Ovary (tissue), 9 donors: ENCODE results near the gene SLC25A39. TPM values are rescaled to one million over a fixed set of nuclear protein-coding genes. Genes with fewer than 3 reads are reported as not detected.
A peak's percentile ranks its signal among the peaks of the same experiment; 100 is the strongest.
"Not testable (repeated sequence)": the region's sequence is repeated elsewhere in the genome, so short reads cannot be mapped to it uniquely, and the experiment has no call there.

Source experiments
- DNase-seq, 5 donors: peaks; one replicate each; pipeline ENCODE4 v3.0.0-alpha.2; 2019 to 2020
- H3K27ac ChIP-seq, 2 donors: fragments of 200-600 bp; one replicate each; pipeline versions ENCODE4 v1.5.1 to v1.8.0; 2019 to 2022
- H3K27me3 ChIP-seq: fragments of 200-600 bp; one replicate; pipeline ENCODE4 v1.8.0; 2022
- H3K36me3 ChIP-seq: fragments of 200-600 bp; sonication (generic); one replicate; pipeline ENCODE4 v1.5.1; 2019
- H3K4me1 ChIP-seq: one replicate; pipeline ENCODE4 v1.8.1; 2013; ENCODE audit warnings: mild to moderate bottlenecking, moderate library complexity; ENCODE audit not compliant: insufficient read depth
- H3K4me3 ChIP-seq: fragments of 200-600 bp; sonication (generic); one replicate; pipeline ENCODE4 v1.5.1; 2017
- H3K9me3 ChIP-seq, 2 donors: fragments of 200-600 bp in 1 of 2; sonication (generic) in 1 of 2; one replicate each; pipeline versions ENCODE4 v1.5.1 to v1.8.1; 2013 to 2019; ENCODE audit warnings: mild to moderate bottlenecking in 1 of 2, moderate library complexity in 1 of 2
- EP300 ChIP-seq: sonication (generic); formaldehyde crosslinking; IDR thresholded peaks from one replicate; pipeline ENCODE4 v1.6.1; 2017; ENCODE audit warnings: antibody characterized with exemption
- POLR2A ChIP-seq: fragments of 450-650 bp; IDR thresholded peaks from one replicate; pipeline ENCODE4 v1.6.1; 2017; ENCODE audit warnings: antibody characterized with exemption, mild to moderate bottlenecking, moderate library complexity
- WGBS, 3 donors: extraction: QIAGEN DNeasy Blood & Tissue Kit in 1 of 3; methylation state at CpG; one replicate each; pipeline versions ENCODE4 v1.1.5 to v1.1.7; 2013 to 2017; 5-methylcytosine and 5-hydroxymethylcytosine counted together
- intact Hi-C, 4 donors: fragments of 100-400 bp; cut with DNase I; formaldehyde crosslinking; loops; one replicate each; pipeline versions ENCODE4 v1.11.0 to v1.15.1; 2022 to 2023
- polyA plus RNA-seq, 2 donors: library from polyadenylated mRNA; stranded (reverse); fragments of 200-250 nt in 1 of 2; fragments of 350-450 nt in 1 of 2; fragmentation: Illumina TruSeq in 1 of 2; extraction: RNeasy Lipid Tissue Mini Kit (QIAGEN cat#74804) in 1 of 2; gene quantifications; one replicate each; pipeline ENCODE4 v1.2.3, GENCODE V29; 2013 to 2014
- total RNA-seq, 7 donors: library from RNA; depleted of rRNA in 2 of 7; stranded (reverse); fragments of >200 nt in 2 of 7; fragmentation: NEBNext Ultra II Directional in 3 of 7; extraction: Animal tissue kit (Norgen Biotek cat#: 25700) in 3 of 7; gene quantifications; one replicate each; pipeline versions ENCODE4 v1.1.0 to v1.2.4, GENCODE V29; 2016 to 2023
- TF ChIP-seq, protein P1 (sequence below), 3 donors: fragments of 450-650 bp in 2 of 3; fragments of 200-600 bp in 1 of 3; IDR thresholded peaks; one replicate each; pipeline versions ENCODE4 v1.5.1 to v1.8.0; 2016 to 2022; ENCODE audit warnings: antibody characterized with exemption in 3 of 3, mild to moderate bottlenecking in 1 of 3
- donor health status: DM: no; HTN: no; CAD: no; lungs with moderate emphysema.
- donor health status: DM: no; HTN: no; CAD: no.
- donor health status: Bipolar disorder and iron deficiency.
- donor health status: DM: yes; HTN: yes; CAD: no.
- donor health status: DM: no; HTN: no; CAD: no.
- donor health status: DM: yes; HTN: yes; CAD: no.

SLC25A39 gene
- total and polyA plus RNA-seq, 9 donors: 15.9 to 111 (median 63.8) TPM

DNA sequence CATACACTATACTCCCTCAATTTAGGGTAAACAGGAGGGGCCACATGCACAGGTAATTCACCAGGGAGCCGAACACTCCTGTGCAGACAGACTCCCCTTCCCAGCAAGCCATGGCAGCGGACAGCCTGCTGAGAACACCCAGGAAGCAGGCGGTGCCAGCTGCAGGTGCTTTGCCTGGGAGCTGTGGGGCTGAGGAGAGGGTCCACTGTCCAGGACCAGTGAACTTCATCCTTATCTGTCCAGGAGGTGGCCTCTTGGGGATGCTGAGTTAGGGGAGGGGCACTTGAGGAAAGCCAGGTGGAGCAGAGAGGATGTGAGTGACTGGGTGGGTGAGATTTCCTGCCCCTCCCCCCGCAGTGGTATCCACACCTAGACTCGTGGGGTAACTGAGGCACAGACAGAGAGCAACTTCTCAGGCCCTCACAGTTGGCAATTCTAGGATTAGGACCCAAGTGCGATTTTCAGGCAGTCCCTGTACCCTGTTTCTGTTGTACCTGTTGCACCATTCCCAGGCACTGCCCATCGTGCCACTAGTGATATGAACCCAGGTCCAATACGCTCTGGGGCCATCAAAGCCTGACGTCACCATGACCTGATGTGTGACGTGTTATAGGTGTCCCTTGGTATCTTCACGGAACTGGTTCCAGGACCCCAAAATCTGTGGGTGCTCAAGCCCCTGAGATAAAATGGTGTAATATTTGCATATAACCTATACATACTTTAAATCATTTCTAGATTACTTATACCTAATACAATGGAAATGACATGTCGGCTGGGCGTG, 21.6 kb upstream of the SLC25A39 start:
- Histone ChIP-seq H3K9me3 (no peaks in the 10 kb centered on the region), H3K4me1 (peaks cover 5% of the 10 kb centered on the region), H3K4me3 (no peak overlapping the region), H3K27me3 (no peaks in the 10 kb centered on the region), H3K27ac (no peak overlapping the region), H3K36me3 (no peaks in the 10 kb centered on the region)
- 68 to 76% (median 71%) methylated on average over 12 to 13 of the region's 13 CpGs for WGBS, 3 donors
- no peak for DNase-seq
- intact Hi-C loops: no loop called here
- TF ChIP-seq, protein P1, sequence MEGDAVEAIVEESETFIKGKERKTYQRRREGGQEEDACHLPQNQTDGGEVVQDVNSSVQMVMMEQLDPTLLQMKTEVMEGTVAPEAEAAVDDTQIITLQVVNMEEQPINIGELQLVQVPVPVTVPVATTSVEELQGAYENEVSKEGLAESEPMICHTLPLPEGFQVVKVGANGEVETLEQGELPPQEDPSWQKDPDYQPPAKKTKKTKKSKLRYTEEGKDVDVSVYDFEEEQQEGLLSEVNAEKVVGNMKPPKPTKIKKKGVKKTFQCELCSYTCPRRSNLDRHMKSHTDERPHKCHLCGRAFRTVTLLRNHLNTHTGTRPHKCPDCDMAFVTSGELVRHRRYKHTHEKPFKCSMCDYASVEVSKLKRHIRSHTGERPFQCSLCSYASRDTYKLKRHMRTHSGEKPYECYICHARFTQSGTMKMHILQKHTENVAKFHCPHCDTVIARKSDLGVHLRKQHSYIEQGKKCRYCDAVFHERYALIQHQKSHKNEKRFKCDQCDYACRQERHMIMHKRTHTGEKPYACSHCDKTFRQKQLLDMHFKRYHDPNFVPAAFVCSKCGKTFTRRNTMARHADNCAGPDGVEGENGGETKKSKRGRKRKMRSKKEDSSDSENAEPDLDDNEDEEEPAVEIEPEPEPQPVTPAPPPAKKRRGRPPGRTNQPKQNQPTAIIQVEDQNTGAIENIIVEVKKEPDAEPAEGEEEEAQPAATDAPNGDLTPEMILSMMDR (IDR thresholded peaks at IDR 0.05): no peak
- TF ChIP-seq EP300 (no peak), POLR2A (no peak)

DNA sequence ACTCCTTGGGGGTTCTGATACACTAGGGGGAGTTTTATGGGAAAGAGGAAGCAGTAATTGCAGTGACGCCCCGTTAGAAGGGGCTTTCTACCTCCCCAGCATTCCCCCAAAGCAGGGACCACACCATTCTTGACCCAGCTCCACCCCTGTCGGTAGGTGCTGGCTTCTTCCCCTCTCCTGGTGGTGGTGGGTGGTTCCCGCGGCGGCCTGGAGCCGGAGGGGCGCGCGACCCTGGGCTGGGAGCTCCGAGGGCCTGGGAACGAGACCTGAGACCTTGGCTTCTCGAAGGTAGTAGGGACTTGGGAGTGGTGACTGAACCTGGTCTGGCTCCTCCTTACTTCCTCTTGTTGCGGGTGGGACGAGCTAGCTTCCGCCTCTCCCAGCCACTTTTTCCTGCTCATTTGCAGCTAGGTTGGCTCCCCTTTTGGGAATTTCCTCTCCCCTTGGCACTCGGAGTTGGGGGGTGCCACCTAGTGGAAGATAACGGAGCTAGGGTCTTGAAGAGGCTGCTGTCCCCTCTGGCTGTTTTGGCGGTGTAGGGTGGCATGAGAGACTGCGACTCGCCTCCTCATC, 20.9 kb upstream of the SLC25A39 start:
- H3K27me3 ChIP-seq: no peaks in the 10 kb centered on the region
- H3K36me3 ChIP-seq: no peaks in the 10 kb centered on the region
- TF ChIP-seq, protein P1 (IDR thresholded peaks at IDR 0.05): peak in 2 of 3 donors; percentile 15 to 36
- no peak for TF ChIP-seq EP300
- peak in 4 of 5 donors; percentile 51 to 62 (median 58) for DNase-seq
- WGBS, 3 donors: 2 to 3% (median 2%) methylated on average over 21 of the region's 21 CpGs
- H3K9me3 ChIP-seq: no peaks in the 10 kb centered on the region
- H3K4me3 ChIP-seq: peak overlapping the region; percentile 55
- peaks cover 5% of the 10 kb centered on the region for H3K4me1 ChIP-seq
- intact Hi-C loops: no loop called here
- H3K27ac ChIP-seq: peak overlapping the region; percentile 73 to 78

DNA sequence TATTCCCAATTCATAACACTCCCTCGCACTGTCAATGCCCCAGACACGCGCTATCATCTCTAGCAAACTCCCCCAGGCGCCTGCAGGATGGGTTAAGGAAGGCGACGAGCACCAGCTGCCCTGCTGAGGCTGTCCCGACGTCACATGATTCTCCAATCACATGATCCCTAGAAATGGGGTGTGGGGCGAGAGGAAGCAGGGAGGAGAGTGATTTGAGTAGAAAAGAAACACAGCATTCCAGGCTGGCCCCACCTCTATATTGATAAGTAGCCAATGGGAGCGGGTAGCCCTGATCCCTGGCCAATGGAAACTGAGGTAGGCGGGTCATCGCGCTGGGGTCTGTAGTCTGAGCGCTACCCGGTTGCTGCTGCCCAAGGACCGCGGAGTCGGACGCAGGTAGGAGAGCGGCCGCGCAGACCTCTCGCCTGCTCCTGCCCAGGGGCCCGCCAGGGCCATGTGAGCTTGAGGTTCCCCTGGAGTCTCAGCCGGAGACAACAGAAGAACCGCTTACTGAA, 20.4 kb upstream of the SLC25A39 start, which contains the start of gene GRN:
GRN (plus strand) TSS at position 364 of the 515 bp plus-strand sequence. CDS start 3,863 bp downstream, outside the sequence.
- Histone ChIP-seq H3K36me3 (no peaks in the 10 kb centered on the region), H3K27ac (peak within 1 kb of the TSS; percentile 73 to 78), H3K27me3 (no peaks in the 10 kb centered on the region), H3K9me3 (no peaks in the 10 kb centered on the region), H3K4me1 (peaks cover 5% of the 10 kb centered on the region), H3K4me3 (peak within 1 kb of the TSS; percentile 55)
- peak; percentile 91 to 95 (median 93) for DNase-seq
- 0 to 1% (median 0%) methylated on average over 25 to 26 of the region's 26 CpGs for WGBS, 3 donors
- peak; percentile 35 for TF ChIP-seq POLR2A
- TF ChIP-seq, protein P1 (IDR thresholded peaks at IDR 0.05): no peak
- intact Hi-C loops: no loop called here

DNA sequence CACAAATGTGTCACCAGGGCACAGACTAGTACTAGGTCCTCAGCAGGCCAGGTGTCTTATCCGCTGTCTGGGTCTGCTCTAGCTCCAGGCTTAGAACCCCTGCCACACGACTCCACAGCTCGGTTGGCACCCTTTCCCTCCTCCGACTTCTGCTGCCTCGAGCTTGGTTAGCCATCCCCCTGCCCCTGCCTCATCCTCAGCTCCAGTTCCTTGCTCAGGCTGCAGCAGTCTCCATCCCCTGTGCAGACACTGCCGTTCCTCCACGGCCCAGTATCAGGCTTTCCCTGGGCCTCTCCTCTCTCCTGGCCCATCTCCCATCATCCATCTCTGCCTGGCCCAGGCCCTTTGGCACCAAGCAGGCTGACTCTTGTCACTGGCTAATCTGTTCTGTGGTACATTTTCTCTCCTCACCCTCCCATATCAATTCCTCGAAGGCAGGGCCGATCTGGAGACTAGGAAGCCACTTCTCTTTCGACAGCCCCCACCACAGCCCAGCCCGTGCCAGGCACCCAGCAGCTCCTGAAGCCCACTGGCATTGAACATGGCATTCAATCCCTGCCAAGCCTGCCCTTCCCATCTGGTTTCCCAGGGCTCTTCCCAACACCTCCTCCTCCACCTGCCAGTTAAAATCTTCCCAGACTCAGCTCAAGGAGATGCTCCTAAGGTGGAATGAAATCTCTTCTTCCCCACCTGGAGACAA, 19.0 kb upstream of the SLC25A39 start:
- Histone ChIP-seq H3K4me1 (peaks cover 5% of the 10 kb centered on the region), H3K9me3 (no peaks in the 10 kb centered on the region), H3K27ac (no peak overlapping the region), H3K36me3 (no peaks in the 10 kb centered on the region), H3K27me3 (no peaks in the 10 kb centered on the region), H3K4me3 (no peak overlapping the region)
- intact Hi-C loops: no loop called here
- DNase-seq: no peak
- WGBS, 3 donors: 56 to 69% (median 68%) methylated on average over 11 of the region's 11 CpGs
- TF ChIP-seq, protein P1 (IDR thresholded peaks at IDR 0.05): no peak
- no peak for TF ChIP-seq POLR2A
- TF ChIP-seq EP300: no peak

DNA sequence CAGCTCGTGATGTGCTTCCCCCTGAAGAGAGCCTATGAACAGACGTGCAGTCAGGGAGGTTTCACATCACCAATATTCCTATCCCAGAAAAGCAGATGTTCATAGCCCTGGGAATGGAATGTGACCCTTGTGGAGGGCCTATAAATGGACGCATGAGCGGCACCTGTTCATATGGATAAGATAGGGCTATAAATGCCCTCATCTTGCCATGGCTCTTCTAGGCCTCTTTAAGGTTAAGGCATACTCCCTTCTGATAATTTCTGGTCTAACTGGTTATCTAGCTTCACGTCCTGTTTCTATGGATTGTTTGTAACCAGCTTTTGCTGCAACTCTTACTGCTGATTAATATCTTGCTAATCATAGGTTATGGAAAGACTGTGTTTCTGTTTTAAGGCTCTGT, 15.9 kb upstream of the SLC25A39 start:
- intact Hi-C loops, H3K9me3 ChIP-seq: not testable (repeated sequence)
- WGBS, 3 donors: 64 to 68% (median 67%) methylated on average over 5 of the region's 5 CpGs

More for the DNA sequence above, 15.9 kb upstream of the SLC25A39 start:
- DNase-seq, H3K27me3 ChIP-seq, H3K27ac ChIP-seq, H3K4me3 ChIP-seq, H3K4me1 ChIP-seq, H3K36me3 ChIP-seq: not testable (repeated sequence)
